HG02981 (cell line): ENCODE measurements around the gene FOXO4.
A peak's percentile ranks its signal among the peaks of the same experiment; 100 is the strongest.
"Not testable (repeated sequence)": the region's sequence is repeated elsewhere in the genome, so short reads cannot be mapped to it uniquely, and the experiment has no call there.

ENCODE experiments used
- ATAC-seq: cut with Tn5 transposase; IDR thresholded peaks from one replicate; pipeline ENCODE4 v1.9.1; 2021; ENCODE audit warnings: mild to moderate bottlenecking, moderate library complexity; ENCODE audit not compliant: unreplicated experiment

FOXO4 gene, protein sequence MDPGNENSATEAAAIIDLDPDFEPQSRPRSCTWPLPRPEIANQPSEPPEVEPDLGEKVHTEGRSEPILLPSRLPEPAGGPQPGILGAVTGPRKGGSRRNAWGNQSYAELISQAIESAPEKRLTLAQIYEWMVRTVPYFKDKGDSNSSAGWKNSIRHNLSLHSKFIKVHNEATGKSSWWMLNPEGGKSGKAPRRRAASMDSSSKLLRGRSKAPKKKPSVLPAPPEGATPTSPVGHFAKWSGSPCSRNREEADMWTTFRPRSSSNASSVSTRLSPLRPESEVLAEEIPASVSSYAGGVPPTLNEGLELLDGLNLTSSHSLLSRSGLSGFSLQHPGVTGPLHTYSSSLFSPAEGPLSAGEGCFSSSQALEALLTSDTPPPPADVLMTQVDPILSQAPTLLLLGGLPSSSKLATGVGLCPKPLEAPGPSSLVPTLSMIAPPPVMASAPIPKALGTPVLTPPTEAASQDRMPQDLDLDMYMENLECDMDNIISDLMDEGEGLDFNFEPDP

DNA sequence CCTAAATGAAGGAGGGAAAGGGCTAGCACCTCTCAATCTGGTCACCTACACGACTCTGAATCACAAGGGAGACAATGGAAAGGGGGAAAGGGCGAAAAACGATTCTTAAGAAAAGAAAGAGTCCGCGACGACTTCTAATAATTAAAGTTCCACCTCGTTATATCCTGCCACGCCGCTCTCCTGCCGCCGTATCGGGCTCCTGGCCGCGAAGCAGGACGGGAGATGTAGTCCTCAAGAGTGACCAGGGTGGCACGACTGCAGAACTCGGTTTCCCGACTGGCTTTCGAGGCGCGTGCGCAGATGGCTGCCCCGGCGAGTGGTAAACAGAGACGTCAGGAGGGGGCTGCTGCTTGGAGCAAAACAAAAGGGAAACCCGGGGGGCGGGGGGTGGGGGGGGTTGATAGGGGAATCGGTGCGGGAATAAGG, at the start of gene FOXO4:
Gene FOXO4 (plus strand): TSS at position 297 of the 426 bp plus-strand sequence. CDS start 678 bp downstream, outside the sequence.
- ATAC-seq = peak; percentile 95

DNA sequence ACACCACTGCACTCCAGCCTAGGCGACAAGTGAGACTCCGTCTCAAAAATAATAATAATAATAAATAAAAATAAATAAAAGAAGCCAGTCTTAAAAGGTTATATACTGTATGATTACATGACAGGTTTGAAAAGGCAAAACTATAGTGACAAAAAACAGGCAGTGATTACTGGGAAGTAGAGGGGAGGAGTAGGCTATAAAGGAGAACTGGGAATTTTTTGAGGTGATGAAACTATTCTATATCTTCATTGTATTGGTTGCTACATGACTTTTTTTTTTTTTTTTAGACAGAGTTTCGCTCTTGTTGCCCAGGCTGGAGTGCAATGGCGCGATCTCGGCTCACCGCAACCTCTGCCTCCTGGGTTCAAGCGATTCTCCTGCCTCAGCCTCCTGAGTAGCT, 47.8 kb upstream of the FOXO4 start:
- not testable (repeated sequence) for ATAC-seq

DNA sequence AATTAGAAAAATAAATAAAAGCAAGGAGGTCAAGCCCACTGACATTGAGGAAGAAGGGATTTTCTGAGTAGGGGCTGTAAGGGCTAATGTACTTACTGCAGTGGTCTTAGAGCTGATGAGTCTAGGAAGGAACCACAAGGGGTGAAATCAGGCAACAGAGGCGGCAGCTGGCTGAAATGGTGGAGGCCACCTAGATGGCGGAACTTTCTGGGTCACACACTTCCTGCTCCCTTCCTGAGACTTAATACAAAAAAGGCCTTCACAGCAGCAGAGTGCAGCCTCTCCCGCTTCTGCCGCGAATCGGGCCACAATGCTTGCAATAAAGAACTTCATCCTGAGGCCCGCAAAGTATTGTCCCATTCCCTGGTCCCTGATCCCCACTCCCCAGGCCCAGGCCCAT, 42.9 kb upstream of the FOXO4 start:
- peak; percentile 28 for ATAC-seq

DNA sequence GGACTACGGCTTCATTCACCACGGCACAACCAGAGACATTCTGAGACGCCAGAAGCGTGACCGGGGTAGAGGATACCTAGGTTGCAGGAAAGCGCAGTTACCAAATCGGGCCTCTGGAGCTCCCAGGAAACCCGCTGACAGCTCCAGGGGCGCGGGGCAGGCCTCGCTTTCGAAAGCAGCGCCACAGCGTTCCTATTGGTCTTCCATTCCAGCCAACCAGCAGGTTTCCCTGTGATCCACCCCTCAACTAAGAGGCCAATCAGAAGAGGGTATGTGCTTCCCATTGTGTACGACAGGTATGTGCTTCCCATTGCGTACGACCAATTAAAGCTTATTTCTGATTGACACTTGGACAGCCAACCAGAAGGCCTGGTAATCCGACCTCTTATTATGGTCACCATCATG, 42.4 kb upstream of the FOXO4 start:
- ATAC-seq = peak; percentile 93

DNA sequence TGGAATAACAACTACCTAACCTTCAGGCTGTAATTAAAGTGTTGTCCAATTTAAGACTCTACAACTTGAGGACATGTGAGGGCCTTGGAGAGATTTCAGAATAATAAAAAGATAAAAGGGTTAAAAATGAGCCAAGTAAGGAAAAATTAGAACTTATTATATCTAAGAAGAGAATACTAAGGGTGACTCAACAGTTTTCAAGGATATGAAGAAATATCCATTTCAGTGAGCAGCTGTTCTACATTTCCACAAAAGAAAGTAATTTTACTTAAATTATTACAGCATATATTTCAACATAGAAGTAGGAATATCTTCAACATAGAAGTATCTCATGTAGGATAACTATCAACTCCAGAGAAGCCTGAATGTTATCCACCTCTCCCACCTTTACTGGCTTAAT, 38.8 kb upstream of the FOXO4 start:
- no peak for ATAC-seq

DNA sequence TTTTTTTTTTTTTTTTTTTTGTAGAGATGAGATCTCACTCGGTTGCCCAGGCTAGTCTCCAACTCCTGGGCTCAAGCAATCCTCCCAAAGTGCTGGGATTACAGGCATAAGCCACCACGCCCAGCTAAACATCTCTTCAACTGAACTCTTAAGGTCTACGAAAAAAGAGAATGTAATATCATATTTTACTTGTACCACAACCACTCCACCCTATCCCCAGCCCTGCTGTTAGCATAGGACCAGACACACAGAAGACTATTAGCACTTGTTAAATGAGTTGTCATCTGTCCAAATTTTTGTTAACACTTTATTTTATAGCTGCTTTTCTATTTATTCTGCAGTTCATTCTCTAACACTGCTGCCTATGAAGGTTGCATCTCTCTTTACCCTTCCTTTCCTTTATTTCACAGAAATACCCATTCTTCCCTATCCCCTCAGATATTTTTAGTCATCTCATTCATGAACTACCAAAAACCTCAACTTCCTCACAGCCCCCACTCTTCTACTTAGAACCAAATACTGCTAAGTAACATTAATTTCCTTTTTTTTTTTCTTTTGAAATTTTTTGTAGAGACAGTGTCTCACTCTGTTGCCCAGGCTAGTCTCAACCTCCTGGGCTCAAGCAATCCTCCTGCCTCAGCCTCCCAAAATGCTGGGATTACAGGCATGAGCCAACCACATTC, 37.7 kb upstream of the FOXO4 start:
- ATAC-seq = no peak

DNA sequence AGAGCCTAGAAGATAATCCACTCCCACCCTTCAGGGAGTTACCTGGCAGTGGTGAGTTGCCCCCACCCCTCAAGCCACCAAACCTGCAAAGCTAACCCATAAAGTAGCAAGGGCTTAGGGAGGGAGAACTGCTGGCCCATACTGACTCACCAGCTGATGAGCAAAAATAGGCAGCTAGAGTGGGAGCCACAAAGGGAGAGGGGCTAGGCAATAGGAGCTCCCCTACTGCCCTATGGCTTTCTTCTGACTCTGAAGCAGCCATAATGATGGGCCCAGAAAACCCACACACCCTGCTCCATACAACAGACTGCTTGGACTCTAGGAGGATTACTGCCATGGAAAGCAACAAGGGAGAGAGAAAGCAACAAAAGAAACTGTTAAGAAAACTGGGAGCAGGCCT, 35.5 kb upstream of the FOXO4 start:
- ATAC-seq = no peak

DNA sequence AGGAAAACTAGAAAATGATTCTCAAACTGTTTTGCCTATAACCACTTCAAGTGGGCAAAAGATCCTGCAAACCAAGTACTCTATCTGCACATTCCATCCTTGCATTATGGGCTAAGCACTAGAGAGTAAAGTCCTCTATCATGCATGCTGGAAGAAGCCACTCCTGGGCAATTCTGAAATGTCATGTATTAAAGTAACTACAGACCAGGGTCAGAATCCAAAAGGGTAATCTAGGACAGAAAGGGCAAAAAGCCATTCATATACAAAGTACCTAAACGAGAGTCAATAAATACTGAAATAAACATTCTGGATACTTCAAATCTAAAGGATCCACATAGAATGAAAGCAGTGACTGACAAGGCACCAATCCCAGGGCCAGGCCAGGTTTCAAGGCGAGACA, 28.6 kb upstream of the FOXO4 start:
- no peak for ATAC-seq

DNA sequence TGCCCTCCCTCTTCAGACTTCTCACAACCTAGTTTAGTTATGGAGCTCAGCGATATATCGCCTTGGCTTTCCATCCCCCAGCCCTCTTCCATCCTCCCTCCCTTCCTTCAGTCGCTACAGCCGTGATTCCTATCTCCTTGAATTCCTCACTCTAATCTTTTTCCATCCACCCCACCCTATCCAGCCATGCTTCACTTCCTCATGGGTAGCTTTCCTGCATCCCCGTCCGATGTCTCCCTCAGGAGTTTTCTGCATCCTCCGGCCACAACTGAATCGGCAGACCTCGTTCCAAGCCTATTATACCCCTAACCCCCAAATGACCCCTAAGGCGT, 28.0 kb upstream of the FOXO4 start:
- no peak for ATAC-seq

DNA sequence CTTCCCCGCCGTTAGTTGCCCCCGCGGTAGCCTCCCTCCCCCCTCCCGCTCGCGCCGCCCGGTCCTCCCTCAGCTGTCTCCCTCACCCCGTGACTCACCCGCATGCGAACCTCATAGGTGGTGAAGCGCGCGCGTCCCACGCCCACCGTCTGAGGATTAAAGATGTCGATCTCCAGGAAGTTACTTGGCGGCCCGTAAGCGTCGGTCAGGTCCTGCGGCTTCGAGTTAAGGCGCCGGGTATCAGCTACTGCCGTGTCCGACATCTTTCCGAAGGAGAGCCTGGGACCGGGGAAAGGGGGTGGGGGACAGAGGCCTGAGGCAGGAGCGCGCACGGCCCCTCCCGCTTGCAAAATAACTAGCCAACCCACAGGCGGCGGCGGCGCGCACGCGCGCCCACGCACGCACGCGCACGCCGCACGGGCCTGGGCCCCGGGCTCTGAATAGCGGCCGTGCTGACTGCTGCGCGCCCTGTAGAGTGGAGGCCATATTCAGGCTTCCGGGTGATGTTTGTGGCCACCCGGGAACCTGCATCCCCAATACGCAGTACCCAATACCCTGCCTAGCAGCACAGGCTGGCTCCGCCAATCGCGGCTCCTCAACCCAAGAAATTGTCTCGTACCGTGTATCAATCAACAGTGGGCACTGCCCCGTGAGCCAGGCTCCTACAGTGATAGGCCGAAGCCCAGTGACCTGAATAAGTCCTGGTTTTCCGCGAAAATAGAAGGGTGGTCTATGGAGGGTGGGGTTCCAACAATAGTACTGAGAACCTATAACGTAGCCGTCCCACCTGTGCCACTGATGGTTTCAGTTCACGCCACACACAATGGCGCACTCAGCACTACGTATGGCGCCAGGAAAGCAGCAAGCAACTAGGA, 27.4 kb upstream of the FOXO4 start, which contains the start of gene SNX12:
Gene SNX12 (minus strand): TSS at position 291 of the 875 bp plus-strand sequence. CDS start 28 bp downstream, at position 263.
- peak; percentile 95 for ATAC-seq

DNA sequence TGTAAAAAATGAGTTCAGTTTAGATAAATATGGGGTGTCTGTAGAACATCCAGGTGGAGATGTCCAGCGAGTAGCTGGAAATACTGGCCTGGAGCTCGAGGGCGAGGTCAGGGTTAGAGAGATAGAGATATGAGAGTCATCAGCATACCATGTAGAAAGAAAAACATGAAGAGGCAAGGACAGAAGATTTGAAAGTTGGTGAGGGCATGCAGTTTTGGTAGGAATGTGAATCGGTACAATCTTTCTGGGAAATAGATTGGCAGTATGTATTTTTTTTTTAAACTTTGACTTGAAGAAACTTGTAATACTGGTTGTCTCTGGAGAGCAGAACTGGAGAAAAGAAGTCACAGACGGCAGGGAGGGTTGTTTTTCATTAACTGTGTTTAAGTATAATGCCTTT, 25.1 kb upstream of the FOXO4 start:
- no peak for ATAC-seq

DNA sequence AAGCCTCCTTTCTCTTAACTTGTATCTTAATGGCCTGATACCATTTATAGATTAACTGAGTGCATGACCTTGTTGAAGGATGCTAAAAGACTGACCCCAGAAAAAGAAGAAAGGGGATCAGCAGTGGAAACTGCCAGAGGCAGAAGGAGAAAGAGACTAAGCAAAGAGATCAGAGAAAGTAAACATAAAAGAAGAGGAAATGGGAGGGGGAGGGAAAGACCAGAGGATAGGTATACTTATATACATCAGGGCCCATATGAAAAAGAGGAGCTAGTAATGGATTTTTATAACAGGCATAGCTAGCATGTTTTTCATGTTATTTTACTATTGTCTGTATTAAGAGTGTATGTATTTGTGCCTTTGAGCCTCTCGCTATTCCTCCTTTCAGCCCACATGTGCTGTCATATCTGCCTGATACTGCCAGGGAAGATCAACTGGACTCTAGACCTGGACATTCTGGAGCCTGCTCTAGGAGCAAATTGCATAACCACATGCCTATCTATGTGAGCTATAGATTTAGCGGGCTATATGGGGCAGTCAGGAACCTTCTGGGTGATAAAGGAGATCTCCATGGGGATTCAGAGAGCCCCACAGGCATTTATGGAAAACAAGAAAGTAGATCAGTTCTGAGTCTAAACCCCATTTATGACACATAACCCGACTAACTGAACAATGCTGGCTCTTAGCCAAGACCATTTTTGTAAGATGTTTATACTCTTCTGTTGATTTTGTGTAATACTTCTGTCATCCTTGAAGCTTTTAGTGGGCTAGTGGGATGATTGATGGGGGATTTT, 14.1 kb upstream of the FOXO4 start:
- ATAC-seq = no peak

DNA sequence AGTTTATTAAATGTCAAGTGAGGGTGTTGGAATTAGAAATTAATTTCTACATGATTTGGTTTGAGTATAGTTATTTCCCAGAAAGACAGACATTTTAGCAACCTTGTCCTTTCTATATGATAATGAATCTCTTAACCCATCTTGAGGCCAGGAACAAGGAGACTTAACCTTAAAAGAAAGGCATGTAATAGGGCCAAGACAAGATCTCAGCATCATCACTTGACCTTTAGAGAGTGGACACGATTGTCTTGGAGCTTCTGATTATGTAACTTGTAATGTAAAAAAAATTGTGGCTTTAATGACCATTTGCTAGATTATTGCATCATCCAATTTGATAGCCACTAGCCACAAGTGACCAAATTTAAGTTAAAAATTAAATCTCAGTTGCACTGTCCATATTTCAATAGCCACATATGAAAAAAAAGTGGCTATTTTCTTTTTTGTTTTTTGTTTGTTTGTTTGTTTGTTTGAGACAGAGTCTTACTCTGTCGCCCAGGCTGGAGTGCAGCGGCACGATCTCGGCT, 13.5 kb upstream of the FOXO4 start:
- ATAC-seq = no peak

DNA sequence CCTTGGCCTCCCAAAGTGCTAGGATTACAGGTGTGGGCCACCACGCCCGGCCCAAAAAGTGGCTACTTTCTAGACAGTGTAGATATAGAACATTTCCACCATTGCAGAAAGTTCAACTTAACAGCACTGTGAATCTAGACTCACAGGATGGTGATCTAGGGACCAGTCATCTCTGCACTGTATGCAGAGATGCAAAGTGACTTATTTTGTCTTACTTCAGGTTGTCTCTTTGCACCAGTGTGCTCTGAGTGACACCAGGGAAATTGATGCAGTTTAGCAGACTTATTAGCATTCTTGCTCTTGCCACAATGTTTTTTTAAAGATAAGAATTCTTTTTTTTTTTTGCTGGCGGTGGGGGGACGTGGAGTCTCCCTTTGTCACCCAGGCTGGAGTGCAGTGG, 12.8 kb upstream of the FOXO4 start:
- no peak for ATAC-seq

DNA sequence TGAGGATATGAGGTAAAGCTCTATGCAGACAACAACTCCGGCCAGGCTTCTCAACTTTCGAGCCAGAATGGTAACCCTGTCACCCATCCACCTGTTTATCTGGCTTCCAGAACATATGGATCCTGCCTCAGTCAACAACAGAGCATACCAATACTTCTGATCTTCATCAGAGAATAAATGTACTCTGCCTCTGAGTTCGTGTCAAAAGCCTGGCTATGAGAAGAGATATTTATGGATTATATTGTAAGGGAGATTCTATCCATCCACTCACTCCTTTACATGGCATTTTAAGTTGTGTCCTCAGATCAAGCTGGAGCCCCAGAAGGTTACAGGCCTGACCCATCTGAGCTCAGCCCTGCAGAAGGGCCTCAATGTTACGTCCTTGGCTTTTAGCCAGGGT, 9.8 kb upstream of the FOXO4 start:
- no peak for ATAC-seq

DNA sequence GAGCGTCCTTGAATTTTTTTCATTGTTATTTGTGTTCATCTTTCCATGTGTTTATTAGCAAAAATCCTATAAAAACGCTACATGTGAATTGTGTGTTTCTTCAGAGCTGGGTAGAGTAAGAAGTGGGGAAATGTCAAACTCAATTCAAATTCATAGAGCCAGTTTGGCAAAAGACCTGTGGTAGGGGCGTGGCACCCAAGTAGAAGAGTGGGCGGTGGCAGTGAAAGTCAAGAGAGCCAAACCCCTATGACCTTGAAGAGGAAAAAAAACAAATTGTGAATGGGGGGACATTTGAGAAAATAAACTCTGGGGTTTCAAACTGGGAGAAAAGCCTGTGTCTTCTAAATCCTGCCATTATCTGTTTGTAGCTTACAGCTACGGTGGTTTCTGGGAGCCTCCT, 4.4 kb upstream of the FOXO4 start:
- ATAC-seq = no peak

DNA sequence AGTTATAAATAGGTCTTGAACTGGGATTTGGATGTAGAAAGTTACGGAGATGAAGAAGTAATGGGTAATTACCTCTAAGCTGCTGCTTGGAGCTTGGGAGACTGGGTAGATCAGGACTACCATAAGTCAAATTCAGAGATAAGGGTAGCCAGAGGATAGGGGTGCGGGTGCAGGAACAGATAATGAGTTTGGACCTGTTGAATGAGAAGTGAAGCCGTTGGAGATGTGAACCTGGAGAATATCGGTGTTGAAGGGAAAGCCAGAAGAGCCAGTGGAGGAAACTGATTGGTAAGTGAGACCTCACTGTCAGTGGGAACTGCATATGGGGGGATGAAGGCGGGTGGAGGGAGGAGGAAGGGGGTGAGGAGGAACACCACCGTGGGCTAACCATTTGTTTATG, 618 bp upstream of the FOXO4 start:
- no peak for ATAC-seq

DNA sequence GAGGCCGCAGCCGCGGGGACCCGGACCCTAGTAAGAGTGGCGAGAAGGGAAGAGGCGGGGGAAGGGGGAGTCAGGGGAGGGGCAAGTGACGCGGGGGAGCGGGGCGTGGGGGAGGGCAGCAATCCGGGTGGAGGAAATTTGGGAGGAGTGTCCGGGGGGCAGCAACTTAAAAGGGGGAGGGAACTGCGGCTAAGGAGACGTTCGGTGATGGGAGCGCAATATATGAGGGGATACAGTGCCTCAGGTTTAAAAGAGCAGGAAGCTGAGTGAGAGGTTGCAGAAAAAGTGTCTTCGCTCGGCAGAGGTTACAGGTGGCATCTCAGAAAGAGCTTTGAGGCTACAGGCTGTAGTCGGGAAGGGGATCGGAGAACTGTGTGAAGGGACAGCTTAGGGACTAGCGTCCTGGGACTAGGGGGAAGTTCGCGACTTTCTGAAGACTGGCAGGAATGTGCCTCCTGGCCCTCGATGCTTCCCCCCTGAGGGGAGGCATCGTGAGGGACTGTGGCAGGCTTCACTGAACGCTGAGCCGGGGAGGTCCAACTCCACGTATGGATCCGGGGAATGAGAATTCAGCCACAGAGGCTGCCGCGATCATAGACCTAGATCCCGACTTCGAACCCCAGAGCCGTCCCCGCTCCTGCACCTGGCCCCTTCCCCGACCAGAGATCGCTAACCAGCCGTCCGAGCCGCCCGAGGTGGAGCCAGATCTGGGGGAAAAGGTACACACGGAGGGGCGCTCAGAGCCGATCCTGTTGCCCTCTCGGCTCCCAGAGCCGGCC, 519 bp downstream of the FOXO4 start:
- ATAC-seq = no peak

DNA sequence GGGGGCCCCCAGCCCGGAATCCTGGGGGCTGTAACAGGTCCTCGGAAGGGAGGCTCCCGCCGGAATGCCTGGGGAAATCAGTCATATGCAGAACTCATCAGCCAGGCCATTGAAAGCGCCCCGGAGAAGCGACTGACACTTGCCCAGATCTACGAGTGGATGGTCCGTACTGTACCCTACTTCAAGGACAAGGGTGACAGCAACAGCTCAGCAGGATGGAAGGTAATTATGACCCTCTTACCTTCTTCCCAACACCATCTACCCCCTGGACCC, 1.0 kb downstream of the FOXO4 start:
- no peak for ATAC-seq

DNA sequence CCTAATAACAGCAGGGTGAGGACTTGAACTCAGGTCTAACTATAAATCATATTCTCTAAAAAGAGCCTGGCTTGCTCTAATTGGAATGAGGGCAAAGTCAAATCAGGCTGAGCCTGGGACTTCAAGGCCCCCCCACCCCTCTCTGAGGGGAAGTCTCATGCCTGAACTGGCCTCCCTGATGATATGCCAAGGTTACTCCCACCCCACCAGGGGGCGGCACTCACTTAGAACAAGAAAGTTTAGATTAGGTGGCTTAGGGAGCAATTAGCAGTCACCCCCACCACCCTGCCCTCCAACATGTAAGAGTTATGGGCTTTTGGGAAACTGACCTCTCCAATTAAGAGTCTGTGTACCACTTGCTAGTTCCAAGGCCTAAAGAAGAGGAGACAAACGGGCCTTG, 2.7 kb downstream of the FOXO4 start:
- ATAC-seq = no peak
